Measurements from ENCODE around the gene IPO5.

Gene IPO5

GRCh38 chr13:97953376-97953970 is at the start of gene IPO5:
Gene IPO5 (plus strand): TSS chr13:97953675. CDS start chr13:97976697, 23,022 bp downstream.
- H3K27me3 ChIP-seq (ENCODE audit: insufficient read depth, low read length) = no peaks in the 10 kb centered on the region
- no peaks in the 10 kb centered on the region for H3K9me3 ChIP-seq (ENCODE audit: low read length)
- no peaks in the 10 kb centered on the region for H3K4me1 ChIP-seq (ENCODE audit: insufficient read depth, low read length)
- H3K36me3 ChIP-seq (ENCODE audit: insufficient read depth, low read length) = no peaks in the 10 kb centered on the region
- H3K4me3 ChIP-seq (ENCODE audit: low read length) = no peak within 1 kb of the TSS
- H2AFZ ChIP-seq (ENCODE audit: low read depth, low read length) = no peak within 1 kb of the TSS

- H3K4me1 ChIP-seq (ENCODE audit: insufficient read depth, low read length) = no peaks in the 10 kb centered on the region
- H3K9me3 ChIP-seq (ENCODE audit: low read length) = no peaks in the 10 kb centered on the region
- no peak overlapping the region for H3K4me3 ChIP-seq (ENCODE audit: low read length)
- H3K36me3 ChIP-seq (ENCODE audit: insufficient read depth, low read length) = no peaks in the 10 kb centered on the region
- H3K27me3 ChIP-seq (ENCODE audit: insufficient read depth, low read length) = no peaks in the 10 kb centered on the region
- no peak overlapping the region for H2AFZ ChIP-seq (ENCODE audit: low read depth, low read length)
Measured at GRCh38 chr13:97904059-97904458, 49.4 kb upstream of the IPO5 start.

GRCh38 chr13:97905517-97905916 is 48.0 kb upstream of the IPO5 start:
- Histone ChIP-seq H3K4me3 (ENCODE audit: low read length) (no peak overlapping the region), H3K4me1 (ENCODE audit: insufficient read depth, low read length) (no peaks in the 10 kb centered on the region), H3K27me3 (ENCODE audit: insufficient read depth, low read length) (no peaks in the 10 kb centered on the region), H2AFZ (ENCODE audit: low read depth, low read length) (no peak overlapping the region), H3K9me3 (ENCODE audit: low read length) (no peaks in the 10 kb centered on the region), H3K36me3 (ENCODE audit: insufficient read depth, low read length) (no peaks in the 10 kb centered on the region)

GRCh38 chr13:97911311-97912138 is 42.0 kb upstream of the IPO5 start:
- Histone ChIP-seq H3K9me3 (ENCODE audit: low read length) (no peaks in the 10 kb centered on the region), H3K4me3 (ENCODE audit: low read length) (no peak overlapping the region), H3K4me1 (ENCODE audit: insufficient read depth, low read length) (no peaks in the 10 kb centered on the region), H3K27me3 (ENCODE audit: insufficient read depth, low read length) (no peaks in the 10 kb centered on the region), H3K36me3 (ENCODE audit: insufficient read depth, low read length) (no peaks in the 10 kb centered on the region), H2AFZ (ENCODE audit: low read depth, low read length) (no peak overlapping the region)

GRCh38 chr13:97912139-97912535 is 41.3 kb upstream of the IPO5 start:
- no peak overlapping the region for H2AFZ ChIP-seq (ENCODE audit: low read depth, low read length)
- H3K36me3 ChIP-seq (ENCODE audit: insufficient read depth, low read length) = no peaks in the 10 kb centered on the region
- H3K4me3 ChIP-seq (ENCODE audit: low read length) = no peak overlapping the region
- H3K4me1 ChIP-seq (ENCODE audit: insufficient read depth, low read length) = no peaks in the 10 kb centered on the region
- H3K9me3 ChIP-seq (ENCODE audit: low read length) = no peaks in the 10 kb centered on the region
- H3K27me3 ChIP-seq (ENCODE audit: insufficient read depth, low read length) = no peaks in the 10 kb centered on the region

- H3K36me3 ChIP-seq (ENCODE audit: insufficient read depth, low read length) = no peaks in the 10 kb centered on the region
- no peaks in the 10 kb centered on the region for H3K9me3 ChIP-seq (ENCODE audit: low read length)
- H3K4me1 ChIP-seq (ENCODE audit: insufficient read depth, low read length) = no peaks in the 10 kb centered on the region
- no peaks in the 10 kb centered on the region for H3K27me3 ChIP-seq (ENCODE audit: insufficient read depth, low read length)
- no peak overlapping the region for H2AFZ ChIP-seq (ENCODE audit: low read depth, low read length)
- H3K4me3 ChIP-seq (ENCODE audit: low read length) = no peak overlapping the region
Measured at GRCh38 chr13:97913206-97913605, 40.3 kb upstream of the IPO5 start.

GRCh38 chr13:97914540-97914939 is 38.9 kb upstream of the IPO5 start:
- Histone ChIP-seq H3K27me3 (ENCODE audit: insufficient read depth, low read length) (no peaks in the 10 kb centered on the region), H3K9me3 (ENCODE audit: low read length) (no peaks in the 10 kb centered on the region), H3K36me3 (ENCODE audit: insufficient read depth, low read length) (no peaks in the 10 kb centered on the region), H2AFZ (ENCODE audit: low read depth, low read length) (no peak overlapping the region), H3K4me1 (ENCODE audit: insufficient read depth, low read length) (no peaks in the 10 kb centered on the region), H3K4me3 (ENCODE audit: low read length) (no peak overlapping the region)

- Histone ChIP-seq H3K27me3 (ENCODE audit: insufficient read depth, low read length) (no peaks in the 10 kb centered on the region), H3K4me3 (ENCODE audit: low read length) (no peak overlapping the region), H3K36me3 (ENCODE audit: insufficient read depth, low read length) (no peaks in the 10 kb centered on the region), H3K4me1 (ENCODE audit: insufficient read depth, low read length) (no peaks in the 10 kb centered on the region), H2AFZ (ENCODE audit: low read depth, low read length) (no peak overlapping the region), H3K9me3 (ENCODE audit: low read length) (no peaks in the 10 kb centered on the region)
Measured at GRCh38 chr13:97921176-97921816, 32.2 kb upstream of the IPO5 start.

GRCh38 chr13:97928301-97928700 is 25.2 kb upstream of the IPO5 start:
- H3K4me3 ChIP-seq (ENCODE audit: low read length) = no peak overlapping the region
- no peaks in the 10 kb centered on the region for H3K9me3 ChIP-seq (ENCODE audit: low read length)
- no peaks in the 10 kb centered on the region for H3K27me3 ChIP-seq (ENCODE audit: insufficient read depth, low read length)

GRCh38 chr13:97932036-97932435 is 21.4 kb upstream of the IPO5 start:
- Histone ChIP-seq H3K27me3 (ENCODE audit: insufficient read depth, low read length) (no peaks in the 10 kb centered on the region), H3K4me1 (ENCODE audit: insufficient read depth, low read length) (peaks cover 8% of the 10 kb centered on the region), H2AFZ (ENCODE audit: low read depth, low read length) (no peak overlapping the region), H3K4me3 (ENCODE audit: low read length) (no peak overlapping the region), H3K9me3 (ENCODE audit: low read length) (no peaks in the 10 kb centered on the region), H3K36me3 (ENCODE audit: insufficient read depth, low read length) (no peaks in the 10 kb centered on the region)

More at GRCh38 chr13:97928301-97928700, 25.2 kb upstream of the IPO5 start:
- no peaks in the 10 kb centered on the region for H3K4me1 ChIP-seq (ENCODE audit: insufficient read depth, low read length)
- no peak overlapping the region for H2AFZ ChIP-seq (ENCODE audit: low read depth, low read length)
- H3K36me3 ChIP-seq (ENCODE audit: insufficient read depth, low read length) = no peaks in the 10 kb centered on the region

- Histone ChIP-seq H3K4me1 (ENCODE audit: insufficient read depth, low read length) (peaks cover 8% of the 10 kb centered on the region), H3K9me3 (ENCODE audit: low read length) (no peaks in the 10 kb centered on the region), H3K36me3 (ENCODE audit: insufficient read depth, low read length) (no peaks in the 10 kb centered on the region), H2AFZ (ENCODE audit: low read depth, low read length) (no peak overlapping the region), H3K4me3 (ENCODE audit: low read length) (no peak overlapping the region), H3K27me3 (ENCODE audit: insufficient read depth, low read length) (no peaks in the 10 kb centered on the region)
Measured at GRCh38 chr13:97932647-97933046, 20.8 kb upstream of the IPO5 start.

GRCh38 chr13:97933776-97934175 is 19.7 kb upstream of the IPO5 start:
- Histone ChIP-seq H3K27me3 (ENCODE audit: insufficient read depth, low read length) (no peaks in the 10 kb centered on the region), H3K9me3 (ENCODE audit: low read length) (no peaks in the 10 kb centered on the region), H3K4me1 (ENCODE audit: insufficient read depth, low read length) (peaks cover 8% of the 10 kb centered on the region), H2AFZ (ENCODE audit: low read depth, low read length) (no peak overlapping the region), H3K36me3 (ENCODE audit: insufficient read depth, low read length) (no peaks in the 10 kb centered on the region), H3K4me3 (ENCODE audit: low read length) (no peak overlapping the region)

GRCh38 chr13:97934590-97934989 is 18.9 kb upstream of the IPO5 start:
- Histone ChIP-seq H3K27me3 (ENCODE audit: insufficient read depth, low read length) (no peaks in the 10 kb centered on the region), H3K36me3 (ENCODE audit: insufficient read depth, low read length) (no peaks in the 10 kb centered on the region), H2AFZ (ENCODE audit: low read depth, low read length) (no peak overlapping the region), H3K4me1 (ENCODE audit: insufficient read depth, low read length) (peaks cover 8% of the 10 kb centered on the region), H3K9me3 (ENCODE audit: low read length) (no peaks in the 10 kb centered on the region), H3K4me3 (ENCODE audit: low read length) (no peak overlapping the region)
